T1000 (cell line): ENCODE measurements around the gene HIVEP3.

ENCODE experiments used
- DNase-seq: peaks from one replicate; lab custom pipeline; 2025; ENCODE audit warnings: mixed read lengths; lab: John Stamatoyannopoulos, UW

The HIVEP3 gene

DNA sequence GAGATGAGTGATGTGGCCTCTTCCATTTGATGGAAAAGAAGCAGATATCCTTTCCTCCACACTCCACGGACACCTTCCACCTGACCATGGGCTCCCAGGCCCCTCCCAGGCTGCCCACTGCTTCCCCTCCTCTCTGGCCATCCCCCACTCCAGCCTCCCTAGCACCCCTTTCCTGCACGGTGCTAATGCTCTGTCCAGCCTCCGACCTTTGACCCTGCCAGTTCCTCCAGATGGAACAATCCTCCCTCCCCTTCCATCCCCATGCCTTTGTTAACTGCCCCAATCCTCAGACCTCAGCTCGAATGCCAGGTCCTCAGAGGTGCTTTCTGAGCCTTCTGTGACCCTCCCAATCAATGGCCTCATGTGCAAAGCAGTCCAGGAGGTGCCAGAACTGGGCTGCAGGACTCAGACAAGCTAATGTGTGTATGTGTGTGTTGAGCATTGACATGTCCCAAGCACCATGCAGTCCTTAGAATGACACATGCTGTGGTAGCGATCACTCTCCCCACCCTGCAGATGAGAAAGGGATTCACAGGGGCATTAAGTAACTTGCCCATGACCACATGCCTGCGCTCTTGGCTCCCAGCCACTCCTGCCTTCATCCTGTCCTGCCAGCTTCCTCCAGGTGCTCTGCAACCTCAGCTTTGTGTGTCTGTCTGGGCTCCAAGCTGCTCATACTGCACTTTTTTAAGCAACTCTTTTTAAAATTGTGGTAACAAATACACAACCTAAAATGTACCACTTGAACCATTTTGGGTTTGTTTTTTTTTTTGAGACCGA is 370.8 kb downstream of the HIVEP3 start:
- no peak for DNase-seq

DNA sequence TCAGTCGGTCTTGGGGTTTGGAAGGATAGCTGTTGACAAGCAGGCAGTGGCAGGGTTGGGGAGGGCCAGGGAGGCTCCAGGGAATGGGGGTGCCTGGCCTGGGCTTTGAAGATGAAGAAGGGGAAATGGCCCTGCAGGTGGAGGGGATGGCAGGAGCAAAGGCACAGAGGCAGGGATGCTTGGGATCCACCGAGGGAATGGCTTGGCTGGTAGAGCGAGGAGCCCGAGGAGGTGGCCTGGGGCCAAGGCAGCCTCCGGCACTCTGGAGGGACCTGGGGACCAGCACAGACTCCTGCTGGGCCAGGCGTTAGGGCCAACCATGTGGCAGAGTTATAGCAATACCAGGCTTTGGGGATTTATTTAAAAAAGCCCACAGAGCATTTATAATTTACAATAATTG is 371.4 kb downstream of the HIVEP3 start:
- no peak for DNase-seq

DNA sequence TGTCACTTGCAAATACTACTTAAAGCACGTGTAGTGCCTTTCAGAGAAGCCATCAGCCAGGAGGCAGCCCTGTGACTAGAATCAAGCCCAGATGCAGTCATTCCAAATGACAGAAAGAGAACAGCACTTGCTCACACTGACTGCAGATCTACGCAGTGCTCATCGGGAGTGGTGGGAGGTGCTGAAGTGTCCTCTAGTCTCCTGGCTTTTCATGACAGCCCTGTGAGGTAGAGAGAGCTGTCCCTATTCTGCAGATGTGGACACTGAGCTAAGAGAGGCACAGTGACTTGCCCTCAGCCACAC is 371.9 kb downstream of the HIVEP3 start:
- no peak for DNase-seq

DNA sequence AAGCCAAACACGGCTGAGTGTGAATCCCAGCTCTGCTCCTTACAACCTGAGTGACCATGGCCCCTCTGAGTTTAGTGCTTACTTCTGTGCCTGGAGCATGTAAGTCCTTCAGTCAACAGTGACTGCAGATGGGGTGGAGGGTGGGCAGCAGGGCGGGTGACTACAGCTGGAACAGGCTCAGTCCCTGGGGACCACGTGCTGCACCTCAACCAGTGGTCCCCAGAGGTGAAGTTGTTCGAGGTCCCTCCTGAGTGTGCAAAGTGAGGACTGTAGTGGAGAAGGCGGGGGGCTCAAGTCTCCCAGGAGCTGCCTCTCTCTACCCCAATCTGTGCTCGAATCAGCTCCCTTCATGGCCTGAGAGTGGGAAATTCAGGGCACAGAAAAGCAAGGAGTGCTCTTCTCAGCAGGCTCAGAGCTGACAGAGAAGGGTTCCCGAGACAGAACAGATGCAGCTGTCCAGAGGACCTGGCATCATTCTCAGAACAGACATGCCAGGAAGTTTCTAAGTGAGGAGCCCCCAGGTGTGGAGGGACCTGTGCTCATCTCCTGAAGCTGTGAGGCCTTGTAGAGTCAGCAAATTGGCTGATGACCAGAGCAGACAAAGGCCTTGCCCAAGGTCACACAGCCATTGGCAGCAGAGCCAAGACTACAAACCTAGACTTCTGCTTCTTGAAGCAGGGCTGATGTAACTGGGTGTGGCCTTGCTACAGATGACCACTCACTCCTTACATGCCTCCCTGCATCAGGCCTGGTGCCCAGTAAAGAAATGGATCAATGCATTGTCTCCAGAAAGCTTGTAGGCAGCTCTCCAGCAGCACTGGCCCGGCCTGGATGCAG is 372.5 kb downstream of the HIVEP3 start:
- no peak for DNase-seq

DNA sequence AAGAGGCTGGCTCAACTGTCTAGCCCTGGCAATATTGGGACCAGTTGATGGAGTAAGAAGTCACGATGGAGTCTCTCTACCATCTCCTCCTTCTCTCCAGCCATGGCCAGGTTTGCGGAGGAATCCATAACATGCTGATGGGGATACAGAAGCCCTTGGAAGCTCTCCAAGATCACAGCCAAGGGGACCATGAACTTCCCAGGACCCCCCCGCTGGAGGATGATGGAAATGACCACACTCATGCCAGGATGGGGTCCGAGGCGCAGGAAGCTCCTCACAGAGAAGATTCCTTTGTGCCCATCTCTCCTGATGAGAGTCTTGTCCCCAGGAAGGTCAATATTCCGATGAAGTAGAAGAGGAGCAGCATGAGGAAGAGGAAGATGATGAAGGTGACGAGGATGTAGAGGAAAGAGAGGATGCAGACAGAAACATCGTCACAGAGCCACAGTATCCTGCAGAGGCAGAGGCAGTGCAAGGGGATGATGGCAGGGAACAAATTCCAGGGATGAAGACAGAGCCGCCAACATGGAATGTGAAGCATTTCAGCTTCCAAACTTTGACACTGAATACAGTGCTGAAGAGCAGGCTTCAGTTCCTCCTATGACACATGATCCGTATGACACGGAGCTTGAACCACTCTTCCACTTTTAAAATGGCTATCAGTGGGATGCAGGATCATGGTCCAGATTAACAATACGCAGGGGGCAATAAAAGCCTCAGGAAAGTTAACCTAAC is 376.4 kb downstream of the HIVEP3 start:
- DNase-seq: no peak

DNA sequence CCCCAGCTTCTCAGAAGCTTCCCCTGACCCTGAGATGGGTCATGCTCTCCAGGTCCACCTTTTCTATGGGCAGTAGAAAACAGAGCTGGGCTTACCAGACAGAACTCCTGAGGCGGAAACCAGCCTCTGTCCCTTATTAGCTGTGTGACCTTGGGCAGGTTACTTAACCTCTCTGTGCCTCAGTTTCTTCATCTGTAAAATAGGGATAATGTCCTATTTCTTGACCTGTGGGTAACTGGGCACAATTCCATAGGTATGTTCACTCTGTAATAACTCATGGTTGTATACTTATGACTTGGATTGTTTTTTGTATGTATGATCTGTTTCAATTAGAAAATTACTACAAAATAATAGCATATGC is 377.1 kb downstream of the HIVEP3 start:
- DNase-seq: no peak

DNA sequence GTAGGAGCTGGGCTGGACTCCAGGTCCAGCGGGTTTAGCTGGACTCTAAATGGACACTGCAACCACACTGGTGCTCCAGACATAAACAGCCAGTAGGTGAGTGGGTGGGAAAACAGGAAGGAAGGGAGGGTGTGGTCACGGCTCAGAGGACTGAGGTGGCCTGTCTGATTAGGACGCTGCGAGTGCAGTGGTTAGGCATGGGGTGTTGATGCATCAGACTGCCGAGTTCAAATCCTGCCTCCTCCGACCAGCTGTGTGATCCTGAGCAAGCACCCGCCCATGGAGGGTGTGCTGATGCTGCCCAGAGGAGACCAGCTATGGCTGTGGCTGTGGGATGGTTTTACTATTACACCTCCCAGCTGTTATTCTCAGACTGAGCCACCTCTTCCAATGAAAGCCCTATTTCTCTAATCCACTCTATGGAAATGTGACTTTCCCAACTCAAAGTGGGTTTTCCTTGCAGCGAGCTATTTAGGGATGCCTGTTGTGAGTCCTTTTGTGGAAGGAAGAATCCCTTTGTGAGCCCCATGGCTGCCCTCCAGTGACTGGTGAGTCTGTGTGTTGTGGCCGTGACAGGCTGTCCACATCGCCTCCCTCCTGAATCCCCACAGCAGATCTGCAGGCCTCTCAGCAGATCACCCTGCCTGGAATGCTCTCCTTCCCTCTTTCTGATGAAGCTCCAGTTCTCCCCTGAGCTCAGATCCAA is 377.7 kb downstream of the HIVEP3 start:
- no peak for DNase-seq

DNA sequence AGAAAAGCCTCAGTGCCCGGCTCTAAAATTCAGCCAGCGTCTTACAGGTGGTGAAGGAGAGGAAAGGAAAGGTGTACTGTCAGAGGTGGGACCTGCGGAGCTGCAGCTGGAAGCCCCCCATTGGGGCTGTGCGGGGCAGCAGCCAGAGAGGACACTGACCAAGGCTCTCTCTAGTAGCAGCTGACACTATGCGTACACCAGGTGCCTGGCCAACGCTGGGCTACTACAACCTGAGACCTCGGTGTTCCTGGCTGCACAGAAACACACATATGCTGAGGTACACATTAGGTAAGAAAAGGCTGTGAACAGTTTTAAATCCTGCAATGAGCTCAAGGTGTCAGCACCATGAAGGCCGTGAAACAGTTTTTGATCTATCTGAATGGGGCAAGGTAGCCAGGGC is 378.7 kb downstream of the HIVEP3 start:
- no peak for DNase-seq

DNA sequence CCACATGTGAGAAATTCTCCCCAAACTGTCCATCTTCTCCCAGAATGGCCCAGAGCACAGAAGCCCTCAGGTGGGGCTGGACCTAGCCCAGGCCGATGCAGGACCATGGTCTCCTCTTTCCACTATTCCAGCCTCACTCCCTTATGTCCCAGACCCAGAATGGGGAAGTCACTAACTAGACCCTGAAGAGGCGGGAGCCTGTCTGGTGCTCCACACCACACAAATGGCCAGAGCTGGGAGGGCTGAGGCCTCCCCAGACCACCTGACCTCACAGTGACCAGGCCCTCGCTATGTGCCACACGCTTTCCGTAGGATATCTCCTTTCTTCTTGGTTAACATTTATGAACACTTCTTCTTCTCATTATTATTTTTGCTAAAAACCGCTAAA is 379.3 kb downstream of the HIVEP3 start:
- DNase-seq: no peak

DNA sequence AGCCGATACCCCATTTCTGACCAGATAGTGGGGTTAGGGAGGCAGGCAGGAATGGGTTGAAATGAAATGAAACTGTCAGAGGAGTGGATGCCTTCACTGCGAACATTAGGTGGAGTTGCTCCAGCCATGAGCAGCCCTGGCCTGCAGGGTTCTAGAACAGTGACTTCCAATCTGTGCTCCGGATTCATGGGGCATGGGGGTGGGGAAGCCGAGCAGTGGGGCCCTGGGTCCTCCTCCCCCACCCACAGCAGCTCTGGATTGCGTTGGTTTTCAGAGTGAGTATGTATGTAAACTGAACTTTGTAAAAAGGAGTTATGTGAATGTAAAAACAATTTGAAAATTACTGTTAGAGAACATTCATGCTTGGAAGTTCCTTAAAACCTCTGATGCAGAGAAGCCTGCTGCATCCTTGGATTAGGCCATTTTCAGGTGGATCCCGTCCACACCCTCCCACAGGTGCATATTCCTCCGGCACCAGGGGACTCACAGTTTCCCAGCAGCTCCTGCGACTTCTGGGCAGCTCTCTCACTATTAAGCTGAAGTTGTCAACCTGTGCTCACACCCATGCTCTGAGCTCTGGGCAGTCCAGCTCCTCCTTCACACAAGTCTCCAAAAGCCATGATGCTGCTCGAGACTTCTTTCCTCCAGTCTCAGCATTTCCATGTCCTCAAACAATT is 379.8 kb downstream of the HIVEP3 start:
- DNase-seq: no peak

DNA sequence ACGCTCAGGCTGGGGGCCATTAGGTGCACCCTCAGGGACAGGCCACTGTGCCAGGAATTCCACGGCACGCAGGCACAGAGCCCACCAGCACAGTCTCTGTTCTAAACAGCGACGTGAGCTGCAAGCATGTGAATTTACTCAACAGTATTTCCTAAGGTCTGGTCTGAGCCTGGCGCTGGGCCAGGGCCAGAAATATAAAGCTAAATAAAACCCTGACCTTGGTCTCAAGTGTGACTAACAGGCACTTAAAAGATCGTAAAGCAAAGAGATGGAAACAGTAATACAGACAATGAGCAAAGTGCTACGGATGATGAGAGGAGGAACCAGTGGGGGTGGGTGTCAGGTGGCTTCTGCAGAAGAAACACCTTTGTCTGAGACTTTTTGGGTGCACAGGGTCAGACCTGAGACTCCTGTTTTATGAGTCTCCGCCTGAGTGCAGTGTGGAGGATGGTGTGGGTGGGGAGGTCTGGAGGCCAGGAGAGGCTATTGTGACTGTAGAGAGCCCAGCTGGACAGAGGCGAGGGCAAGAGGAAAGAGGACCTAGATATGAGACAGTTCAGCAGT is 380.9 kb downstream of the HIVEP3 start:
- DNase-seq: peak; percentile 67

DNA sequence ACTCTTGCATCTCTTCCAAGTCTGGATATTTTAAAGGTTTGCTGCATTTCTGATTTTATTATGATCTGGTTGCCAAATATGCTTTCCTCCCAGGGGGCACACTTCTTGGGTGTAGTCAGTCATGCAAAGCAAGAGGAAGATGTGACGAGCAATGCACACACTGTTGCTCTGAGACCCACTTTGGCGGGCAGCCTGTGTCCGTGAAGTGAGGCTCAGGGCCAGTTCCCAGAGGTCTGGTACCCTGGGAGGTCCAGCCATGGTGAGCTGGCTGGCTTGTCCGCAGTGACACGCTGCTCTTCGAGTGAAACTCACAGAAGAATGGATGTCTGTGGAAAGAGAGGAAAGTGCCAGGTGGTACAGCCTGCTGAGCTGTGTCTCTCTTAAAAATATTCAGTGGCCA is 381.5 kb downstream of the HIVEP3 start:
- peak; percentile 65 for DNase-seq

DNA sequence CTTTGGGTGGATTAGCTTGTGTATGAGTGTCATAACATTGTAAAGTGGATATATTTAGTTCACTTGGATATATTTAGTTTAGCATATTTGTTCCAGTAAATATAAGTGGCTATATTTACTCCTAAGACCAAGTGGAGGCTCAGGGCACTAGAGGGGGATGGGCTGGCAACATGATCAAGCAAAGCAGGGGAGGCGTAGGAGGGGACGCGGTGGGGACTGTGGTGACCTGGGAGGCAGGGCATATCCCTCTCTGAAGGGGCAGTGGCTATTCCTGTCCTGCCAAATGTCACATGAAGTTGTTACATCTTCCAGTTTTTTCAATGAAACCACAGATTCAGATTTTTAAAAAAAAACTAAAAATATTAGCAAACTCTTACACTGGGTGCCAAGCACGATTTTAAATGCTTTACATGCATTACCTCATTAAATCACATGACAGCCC is 382.3 kb downstream of the HIVEP3 start:
- no peak for DNase-seq

DNA sequence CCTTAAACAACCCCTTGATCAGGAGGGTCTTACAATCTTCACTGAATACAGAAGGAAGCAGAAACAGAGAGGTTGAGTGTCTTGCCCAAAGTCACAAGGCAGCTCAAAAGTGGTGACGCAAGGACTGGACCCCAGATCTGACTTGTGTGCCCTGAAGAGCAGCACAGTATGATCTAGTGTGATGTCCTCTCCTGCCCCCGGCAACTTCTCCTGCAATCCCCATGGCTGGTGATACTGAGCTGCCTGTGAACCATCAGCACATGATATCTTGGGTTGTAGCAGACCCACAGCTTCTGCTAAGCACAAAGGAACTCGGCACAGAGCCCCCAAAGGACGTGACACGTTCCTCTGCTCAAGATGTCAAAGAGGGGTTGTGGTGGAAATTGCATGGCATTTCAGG is 383.0 kb downstream of the HIVEP3 start:
- DNase-seq: no peak

DNA sequence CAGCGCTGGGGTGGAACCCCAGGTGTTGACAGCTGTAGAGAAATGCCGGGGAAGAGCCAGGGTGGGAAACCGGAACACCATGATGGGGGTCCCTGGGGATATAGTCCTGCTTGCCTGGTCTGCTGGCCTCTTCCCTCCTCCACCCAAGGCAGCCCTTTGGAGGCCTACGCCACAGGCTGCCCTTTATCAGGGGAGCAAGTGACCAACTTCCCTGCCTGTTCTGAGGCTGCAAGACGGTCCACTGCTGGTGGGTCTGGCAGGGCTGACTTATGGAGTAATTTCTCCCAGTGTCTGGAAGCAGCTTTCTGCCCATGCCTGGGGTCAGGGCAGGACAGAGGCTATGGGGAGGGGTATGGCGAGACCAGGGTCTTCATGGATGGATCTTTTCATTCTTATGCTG is 383.4 kb downstream of the HIVEP3 start:
- DNase-seq: no peak

DNA sequence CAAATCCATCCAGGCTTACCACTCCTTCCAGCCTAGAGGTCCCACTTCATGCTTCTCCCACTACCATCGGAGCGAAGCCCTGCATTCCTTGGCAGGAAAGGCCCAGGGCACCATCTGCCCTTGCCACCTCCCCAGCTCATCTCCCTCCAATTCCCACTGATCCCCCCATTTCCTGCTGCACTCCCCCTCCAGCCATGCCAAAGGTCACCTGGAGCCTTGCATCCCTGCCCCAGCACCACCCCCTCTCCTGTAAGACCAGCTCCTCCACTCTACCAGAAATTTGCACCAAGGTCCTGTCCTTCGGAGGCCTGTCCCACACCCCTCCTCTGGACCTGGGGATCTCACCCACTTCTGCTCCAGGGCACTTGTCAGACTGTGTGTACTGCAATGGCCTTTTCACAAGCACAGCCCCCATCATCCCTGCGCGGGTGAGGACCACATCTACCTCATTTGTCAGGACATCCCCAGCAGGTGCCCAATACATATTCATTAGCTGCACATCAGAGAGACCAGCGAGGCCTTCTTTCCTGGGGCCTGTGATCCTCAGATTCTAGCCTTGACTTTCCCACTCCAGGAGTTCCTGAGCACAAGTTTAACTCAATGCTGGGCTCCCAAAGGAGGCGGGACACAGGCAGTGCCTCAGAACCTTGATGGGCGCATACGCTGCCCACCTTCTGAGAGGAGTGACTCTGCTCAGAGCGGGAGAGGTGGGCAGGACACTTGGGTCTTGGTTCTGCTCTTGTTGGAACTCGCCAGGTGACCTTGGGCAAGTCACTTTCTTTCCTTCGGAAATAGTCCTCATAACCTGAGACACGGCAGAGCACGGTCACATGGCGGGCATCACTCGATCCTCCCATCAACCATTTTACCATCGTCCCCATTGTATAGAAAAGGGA is 384.3 kb downstream of the HIVEP3 start:
- DNase-seq: no peak

DNA sequence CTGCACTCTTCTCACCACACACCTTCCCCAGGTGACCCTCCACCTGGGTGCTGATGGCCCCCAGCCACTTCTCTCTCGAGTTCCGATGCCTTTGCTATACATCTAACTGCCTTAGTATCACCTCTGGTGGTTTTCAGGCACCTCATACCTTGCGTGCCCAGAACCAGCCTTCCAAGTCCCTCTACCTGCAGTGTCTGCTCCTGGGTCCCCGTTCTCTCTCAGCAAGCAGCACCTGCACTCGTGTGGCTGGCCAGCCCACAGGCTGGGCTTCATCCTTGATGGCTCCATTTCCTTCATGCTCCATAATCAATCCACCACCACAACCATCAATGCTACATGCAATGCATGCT is 385.0 kb downstream of the HIVEP3 start:
- no peak for DNase-seq

DNA sequence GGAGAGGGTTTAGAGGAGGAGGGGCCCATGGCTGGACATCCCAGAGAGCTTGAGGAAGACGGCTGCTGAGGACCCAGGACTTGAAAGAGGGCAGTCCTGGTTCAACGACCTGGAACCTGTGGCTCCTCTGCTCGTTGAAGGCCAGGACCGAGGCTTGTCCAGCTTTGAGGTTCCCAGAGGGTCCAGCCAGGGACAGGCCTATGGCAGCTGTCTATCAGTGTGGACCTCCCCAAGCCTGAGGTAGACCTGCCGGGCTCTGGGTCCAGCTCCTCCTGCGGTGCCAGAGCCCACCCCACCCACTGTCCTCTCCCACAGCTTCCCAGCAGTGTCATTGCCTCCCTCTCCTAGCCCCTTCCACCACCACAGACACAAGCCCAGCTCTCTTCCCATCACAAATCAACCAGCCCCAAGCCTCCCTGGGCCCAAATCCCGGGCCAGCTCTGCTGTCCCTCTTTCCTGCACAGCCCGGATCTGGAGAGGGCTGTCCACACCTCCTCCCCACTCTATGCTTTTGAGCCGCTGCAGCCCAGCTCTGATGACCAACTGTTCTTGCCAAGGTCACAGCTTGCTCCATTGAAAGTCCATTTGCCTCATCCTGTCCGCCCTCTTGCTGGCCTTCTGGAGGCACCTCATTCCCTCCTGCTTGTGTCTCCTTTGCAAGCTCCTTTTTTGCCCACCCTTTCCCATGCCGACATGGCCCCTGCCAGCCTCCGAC is 385.5 kb downstream of the HIVEP3 start:
- DNase-seq: no peak

DNA sequence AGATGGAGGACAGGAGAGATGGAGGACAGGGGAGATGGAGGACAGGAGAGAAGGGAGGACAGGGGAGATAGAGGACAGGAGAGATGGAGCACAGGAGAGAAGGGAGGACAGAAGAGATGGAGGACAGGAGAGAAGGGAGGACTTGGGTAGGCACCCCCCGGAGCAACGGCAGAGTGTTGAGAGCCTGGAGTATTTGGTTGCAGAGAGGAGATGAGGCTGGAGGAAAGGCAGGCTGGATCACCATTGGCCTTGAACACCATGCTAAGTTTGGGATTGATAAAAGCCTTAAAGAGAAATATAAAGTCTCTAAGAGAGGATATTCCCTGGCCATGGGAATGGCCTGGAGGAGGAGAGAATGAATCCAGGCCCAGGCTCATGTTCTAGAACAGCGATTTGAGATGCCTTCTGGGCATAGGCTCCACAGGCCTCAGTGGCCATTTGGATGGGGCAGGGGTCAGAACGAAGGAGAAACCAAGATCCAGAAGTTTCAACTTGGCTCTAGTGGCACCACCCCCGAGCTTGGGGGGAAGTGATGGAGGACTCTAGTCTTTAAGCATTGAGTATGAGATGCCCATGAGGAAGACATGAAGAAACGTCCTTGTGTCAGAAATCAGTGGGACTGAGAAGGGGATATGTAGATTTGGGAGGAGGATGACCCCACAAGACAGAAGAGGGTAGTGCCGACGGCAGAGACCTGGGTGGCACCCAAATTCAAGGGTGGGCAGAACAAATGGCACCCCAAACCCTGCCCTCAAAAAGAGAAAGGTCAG is 386.3 kb downstream of the HIVEP3 start:
- no peak for DNase-seq
